Skeletal muscle satellite cell (primary cell): ENCODE data around the gene FREM1.

Experiments
- H3K27me3 ChIP-seq: 2 replicates; pipeline ENCODE4 v1.7.0; 2013; ENCODE audit warnings: low read length; ENCODE audit not compliant: control insufficient read depth, insufficient read depth
- H3K36me3 ChIP-seq: 2 replicates; pipeline ENCODE4 v1.7.0; 2013; ENCODE audit warnings: mild to moderate bottlenecking, control low read depth, low read length; ENCODE audit not compliant: insufficient read depth
- H3K4me1 ChIP-seq: 2 replicates; pipeline ENCODE4 v1.7.0; 2013; ENCODE audit warnings: low read length; ENCODE audit not compliant: control insufficient read depth, insufficient read depth
- H3K4me2 ChIP-seq: 2 replicates; pipeline ENCODE4 v1.7.0; 2013; ENCODE audit warnings: mild to moderate bottlenecking, low read length
- H3K4me3 ChIP-seq: 2 replicates; pipeline ENCODE4 v1.7.0; 2013; ENCODE audit warnings: low read length
- H3K9ac ChIP-seq: 2 replicates; pipeline ENCODE4 v1.7.0; 2013; ENCODE audit warnings: mild to moderate bottlenecking, low read depth, low read length, moderate library complexity
- H3K9me3 ChIP-seq: replicated peaks from 2 replicates; pipeline ENCODE4 v1.7.0; 2013; ENCODE audit warnings: mild to moderate bottlenecking, control low read depth, low read length

Gene FREM1

DNA sequence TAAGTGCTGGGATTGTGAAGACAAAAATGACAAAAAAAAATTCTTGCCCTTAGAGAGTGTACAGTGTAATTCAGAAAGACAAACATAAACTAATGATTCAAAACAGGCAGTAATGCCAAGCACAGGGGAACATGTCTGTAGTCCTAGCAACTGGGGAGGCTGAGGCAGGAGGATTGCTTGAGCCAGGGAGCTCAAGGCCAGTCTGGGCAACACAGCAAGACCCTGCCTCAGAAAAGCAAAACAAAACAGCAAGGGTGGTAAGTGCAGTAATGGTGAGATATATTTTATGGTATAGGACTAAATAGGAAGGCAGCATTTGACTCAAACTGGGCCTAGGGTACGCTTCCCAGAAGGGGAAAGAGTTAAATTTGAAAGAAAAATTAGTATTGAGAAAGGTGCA is 18.9 kb downstream of the FREM1 start:
- Histone ChIP-seq H3K4me3 (no peak overlapping the region), H3K36me3 (no peaks in the 10 kb centered on the region), H3K4me1 (no peaks in the 10 kb centered on the region), H3K9me3 (no peaks in the 10 kb centered on the region), H3K27me3 (no peaks in the 10 kb centered on the region), H3K9ac (no peak overlapping the region), H3K4me2 (no peak overlapping the region)

DNA sequence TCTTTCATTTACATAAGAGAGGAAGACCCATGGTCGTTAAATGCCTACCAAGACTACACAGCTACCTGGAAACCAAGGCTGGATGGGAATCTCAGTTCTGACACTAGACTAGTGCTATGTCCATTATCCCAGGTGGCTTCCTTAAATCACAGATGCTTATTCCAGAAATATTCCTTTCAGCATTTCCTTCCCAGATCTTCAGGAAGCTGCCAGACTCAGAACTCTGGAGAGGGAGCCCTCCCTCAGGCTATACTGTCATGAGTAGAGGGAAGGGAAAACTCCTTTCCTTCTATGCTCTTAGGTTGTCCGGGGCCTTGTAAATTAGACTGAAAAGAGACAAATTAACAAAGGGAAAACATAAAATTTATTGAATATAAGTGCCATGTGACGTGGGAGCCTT is 20.8 kb downstream of the FREM1 start:
- no peaks in the 10 kb centered on the region for H3K4me1 ChIP-seq
- no peak overlapping the region for H3K4me2 ChIP-seq
- H3K9me3 ChIP-seq: no peaks in the 10 kb centered on the region
- no peak overlapping the region for H3K4me3 ChIP-seq
- H3K36me3 ChIP-seq: no peaks in the 10 kb centered on the region
- H3K9ac ChIP-seq: no peak overlapping the region
- no peaks in the 10 kb centered on the region for H3K27me3 ChIP-seq

DNA sequence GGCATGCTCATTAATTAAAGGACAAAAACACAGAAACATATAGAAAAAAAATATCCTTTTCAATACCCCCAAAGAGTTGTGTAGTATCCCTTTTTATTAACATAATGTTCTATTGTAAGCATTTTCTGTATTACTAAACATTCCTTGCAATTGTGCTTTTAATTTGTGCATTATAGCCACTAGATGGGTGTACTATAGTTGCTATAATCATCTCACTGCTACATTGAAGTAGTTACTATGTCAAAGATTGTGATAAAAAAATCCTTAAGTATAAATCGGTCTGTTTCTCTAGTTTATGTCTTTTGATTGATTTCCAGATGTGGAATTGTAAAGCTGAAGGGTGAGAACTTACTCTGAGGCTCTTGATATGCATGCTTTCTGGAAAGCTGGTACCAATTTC is 21.4 kb downstream of the FREM1 start:
- no peaks in the 10 kb centered on the region for H3K36me3 ChIP-seq
- no peak overlapping the region for H3K4me2 ChIP-seq
- H3K27me3 ChIP-seq: no peaks in the 10 kb centered on the region

DNA sequence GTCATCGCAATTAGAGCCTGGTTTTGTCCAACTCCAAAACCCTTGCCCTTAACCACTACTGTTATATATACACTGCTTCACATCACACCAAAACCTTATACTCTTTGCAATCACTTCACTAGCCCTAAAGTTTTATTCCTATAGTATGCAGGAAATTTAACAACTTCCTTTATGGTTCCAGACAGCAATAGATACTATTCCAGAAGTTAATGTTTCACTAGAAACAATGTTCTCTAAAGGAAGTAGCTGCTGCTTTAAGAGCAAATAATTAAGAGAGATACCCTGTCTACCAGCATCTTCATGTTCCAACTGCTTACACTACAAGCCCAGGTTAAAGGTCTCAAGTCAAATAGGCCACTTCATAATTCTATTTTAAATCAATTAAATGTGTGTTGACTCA is 22.0 kb downstream of the FREM1 start:
- Histone ChIP-seq H3K36me3 (no peaks in the 10 kb centered on the region), H3K4me1 (no peaks in the 10 kb centered on the region), H3K9me3 (no peaks in the 10 kb centered on the region), H3K9ac (no peak overlapping the region), H3K27me3 (peaks cover 3% of the 10 kb centered on the region), H3K4me2 (no peak overlapping the region), H3K4me3 (no peak overlapping the region)

More for the DNA sequence above, 21.4 kb downstream of the FREM1 start:
- no peak overlapping the region for H3K4me3 ChIP-seq
- H3K9ac ChIP-seq: no peak overlapping the region
- H3K4me1 ChIP-seq: no peaks in the 10 kb centered on the region
- no peaks in the 10 kb centered on the region for H3K9me3 ChIP-seq

DNA sequence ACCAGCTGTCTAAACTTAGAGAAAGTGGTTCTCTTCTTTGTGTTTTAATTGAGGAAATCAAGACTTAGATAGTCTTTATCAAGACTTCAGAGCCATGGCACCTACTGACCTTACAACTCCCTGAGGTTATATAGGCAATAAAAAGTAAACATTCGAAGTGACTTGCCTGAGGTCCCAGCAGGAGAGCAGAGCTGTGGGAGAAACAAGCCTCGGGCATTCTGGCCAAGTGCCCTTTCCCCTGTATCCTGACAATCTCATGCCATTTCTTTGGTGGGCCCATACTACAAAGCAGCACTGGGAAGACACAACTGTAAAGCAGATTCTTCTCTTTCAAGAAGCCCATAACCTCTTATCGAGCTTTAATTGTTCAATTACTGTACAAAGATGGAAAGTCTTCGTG is 23.1 kb downstream of the FREM1 start:
- Histone ChIP-seq H3K27me3 (peaks cover 5% of the 10 kb centered on the region), H3K4me1 (no peaks in the 10 kb centered on the region), H3K4me3 (no peak overlapping the region), H3K4me2 (no peak overlapping the region), H3K9ac (no peak overlapping the region), H3K36me3 (no peaks in the 10 kb centered on the region), H3K9me3 (no peaks in the 10 kb centered on the region)

DNA sequence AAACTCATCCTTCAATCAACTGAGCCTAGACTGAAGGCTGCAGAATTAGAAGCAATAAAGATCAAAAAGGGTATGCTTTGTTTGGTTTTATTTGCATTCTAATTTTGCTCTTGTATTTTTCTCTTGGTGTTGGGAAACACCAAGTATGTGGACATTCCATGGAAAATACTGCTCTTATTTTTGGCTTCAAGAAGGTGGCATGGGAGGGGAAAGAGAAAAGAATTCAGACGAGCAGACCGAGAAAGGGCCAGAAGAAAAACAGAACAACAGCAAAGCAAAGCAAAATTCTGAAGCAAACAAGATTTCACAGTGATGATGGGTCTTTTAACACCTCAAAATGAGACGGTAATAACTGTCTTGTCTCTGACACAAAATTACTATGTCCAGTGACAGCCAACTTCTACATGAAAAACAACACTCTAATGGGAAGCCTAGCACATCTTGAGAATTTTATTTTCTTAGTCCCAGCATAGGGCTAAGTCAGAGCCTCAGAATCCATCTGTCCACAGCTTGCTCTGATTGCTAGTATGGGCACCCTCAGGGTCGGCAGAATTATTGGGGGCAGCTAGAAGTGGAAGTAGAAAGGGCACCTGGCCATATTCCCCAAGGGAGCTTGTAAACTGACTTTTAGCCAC is 26.8 kb downstream of the FREM1 start:
- Histone ChIP-seq H3K9me3 (no peaks in the 10 kb centered on the region), H3K4me3 (no peak overlapping the region), H3K36me3 (no peaks in the 10 kb centered on the region), H3K4me2 (no peak overlapping the region), H3K27me3 (peaks cover 5% of the 10 kb centered on the region), H3K4me1 (no peaks in the 10 kb centered on the region), H3K9ac (no peak overlapping the region)

DNA sequence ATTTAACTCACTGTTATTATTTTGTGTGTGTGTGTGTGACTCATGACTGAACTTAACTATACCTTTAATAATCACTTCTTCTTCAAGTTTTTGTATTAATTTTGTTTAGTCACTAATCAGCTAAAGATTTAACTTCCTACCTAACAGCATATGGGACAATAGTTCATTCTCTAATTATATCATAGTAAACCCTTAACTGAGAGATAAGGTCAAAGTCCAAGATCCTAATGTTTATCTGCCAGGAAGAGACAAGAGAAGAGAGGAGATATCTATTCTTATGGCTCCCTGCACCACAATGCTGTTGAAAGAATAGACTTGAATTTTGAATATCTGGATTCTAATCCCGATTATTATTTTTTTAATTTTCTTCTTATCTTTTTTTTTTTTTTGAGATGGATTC is 28.1 kb downstream of the FREM1 start:
- Histone ChIP-seq H3K36me3 (no peaks in the 10 kb centered on the region), H3K4me3 (no peak overlapping the region), H3K9ac (no peak overlapping the region), H3K4me1 (no peaks in the 10 kb centered on the region), H3K4me2 (no peak overlapping the region), H3K27me3 (peaks cover 5% of the 10 kb centered on the region), H3K9me3 (no peaks in the 10 kb centered on the region)

DNA sequence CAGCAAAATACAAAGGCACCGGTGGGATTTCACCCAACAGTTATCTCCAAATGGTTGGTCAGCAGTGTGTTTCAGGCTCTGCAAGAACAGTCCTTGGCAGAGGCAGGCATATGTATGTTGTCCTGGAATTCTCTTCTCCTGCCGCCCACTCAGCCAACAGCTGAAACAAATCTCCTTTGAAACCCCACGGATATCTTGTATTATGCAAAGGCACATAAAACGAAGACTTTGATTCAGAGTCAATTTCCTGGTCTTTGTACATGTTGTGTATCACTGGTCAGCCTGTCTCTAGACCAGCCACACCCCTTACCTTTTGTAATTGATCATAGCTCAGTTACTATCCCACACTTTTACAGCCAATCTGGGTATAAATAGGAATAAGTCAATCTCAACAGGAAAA is 29.2 kb downstream of the FREM1 start:
- no peaks in the 10 kb centered on the region for H3K9me3 ChIP-seq
- no peak overlapping the region for H3K4me3 ChIP-seq
- H3K4me1 ChIP-seq: no peaks in the 10 kb centered on the region
- H3K36me3 ChIP-seq: no peaks in the 10 kb centered on the region
- no peak overlapping the region for H3K4me2 ChIP-seq
- no peak overlapping the region for H3K9ac ChIP-seq
- peaks cover 5% of the 10 kb centered on the region for H3K27me3 ChIP-seq

DNA sequence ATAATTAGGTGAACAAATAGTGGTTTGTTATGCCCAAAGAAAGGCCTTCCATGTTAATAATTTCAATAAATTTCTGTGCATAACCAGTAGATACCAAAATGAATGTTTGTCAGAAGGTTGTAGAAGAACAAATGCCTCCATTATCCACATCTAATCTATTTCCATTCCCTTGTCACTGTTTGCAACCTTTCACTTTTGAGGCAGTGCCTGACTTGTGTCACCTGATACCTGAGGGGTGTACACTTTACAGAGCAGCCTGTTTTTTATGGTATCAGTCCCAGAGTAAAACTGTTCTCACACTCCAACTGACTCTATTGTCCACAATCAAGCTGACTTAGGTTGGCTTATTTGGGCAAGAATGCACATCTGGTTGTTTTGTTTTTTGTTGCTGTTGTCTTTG is 40.1 kb downstream of the FREM1 start:
- Histone ChIP-seq H3K27me3 (no peaks in the 10 kb centered on the region), H3K4me1 (no peaks in the 10 kb centered on the region), H3K4me3 (no peak overlapping the region), H3K9me3 (no peaks in the 10 kb centered on the region), H3K4me2 (no peak overlapping the region), H3K36me3 (no peaks in the 10 kb centered on the region), H3K9ac (no peak overlapping the region)

DNA sequence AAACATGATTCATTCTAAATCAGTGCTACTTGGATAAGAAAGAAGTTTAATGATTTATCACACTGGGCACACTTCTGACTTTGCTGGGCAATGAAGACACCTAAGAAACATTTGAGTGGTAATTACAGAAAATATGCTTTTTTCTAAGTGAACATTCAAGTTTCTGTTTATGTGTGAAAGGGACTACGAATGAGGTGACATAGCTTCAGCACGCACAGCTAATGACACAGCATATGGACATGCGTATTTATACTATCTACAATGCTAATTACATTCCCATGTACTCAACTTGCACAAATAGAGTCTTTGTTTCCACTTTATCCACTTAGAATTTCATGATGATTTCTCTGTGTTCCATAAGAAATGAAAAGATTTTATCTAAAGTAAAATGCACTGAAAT is 40.6 kb downstream of the FREM1 start:
- no peak overlapping the region for H3K4me2 ChIP-seq
- H3K4me1 ChIP-seq: no peaks in the 10 kb centered on the region
- peaks cover 2% of the 10 kb centered on the region for H3K27me3 ChIP-seq
- no peaks in the 10 kb centered on the region for H3K36me3 ChIP-seq
- H3K9me3 ChIP-seq: no peaks in the 10 kb centered on the region
- H3K4me3 ChIP-seq: no peak overlapping the region
- no peak overlapping the region for H3K9ac ChIP-seq

DNA sequence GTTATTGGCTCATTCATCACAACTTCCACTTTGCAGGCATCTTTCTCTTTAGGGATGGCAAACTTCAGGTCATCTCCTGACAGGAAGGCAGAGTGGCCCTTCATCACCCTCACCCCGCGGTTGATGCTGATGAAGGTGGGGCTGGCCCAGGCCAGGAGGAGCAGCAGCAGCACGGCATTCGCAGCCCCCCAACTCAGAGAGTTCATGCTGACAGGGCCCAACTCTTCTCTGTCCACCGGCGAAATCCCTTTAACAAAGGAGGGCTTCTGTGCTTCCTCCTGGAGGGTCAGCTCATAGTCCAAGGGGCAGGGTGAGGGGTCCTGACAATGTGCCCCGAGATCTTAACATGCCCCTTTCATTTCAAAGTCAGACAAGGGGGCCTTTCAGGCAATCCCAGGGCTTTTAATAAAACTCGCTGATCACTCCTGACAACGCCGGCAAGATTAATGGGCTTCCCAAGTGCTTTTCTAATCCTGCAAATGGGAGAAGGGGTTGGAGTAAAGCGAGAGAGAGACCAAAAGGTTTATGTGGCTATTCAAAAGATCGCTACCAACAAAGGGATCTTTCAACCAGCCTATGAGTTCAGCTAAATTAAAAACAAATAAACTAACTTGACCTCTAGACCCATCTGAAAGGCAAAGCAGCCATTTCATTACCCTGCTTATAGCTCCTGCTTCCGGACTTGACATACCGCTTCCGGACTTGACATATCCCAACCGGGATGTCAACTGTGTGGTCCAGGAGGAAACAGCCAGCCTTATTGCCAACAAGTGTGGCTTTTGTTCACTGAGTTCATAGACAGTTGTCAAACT is 41.2 kb downstream of the FREM1 start:
- no peak overlapping the region for H3K4me3 ChIP-seq

DNA sequence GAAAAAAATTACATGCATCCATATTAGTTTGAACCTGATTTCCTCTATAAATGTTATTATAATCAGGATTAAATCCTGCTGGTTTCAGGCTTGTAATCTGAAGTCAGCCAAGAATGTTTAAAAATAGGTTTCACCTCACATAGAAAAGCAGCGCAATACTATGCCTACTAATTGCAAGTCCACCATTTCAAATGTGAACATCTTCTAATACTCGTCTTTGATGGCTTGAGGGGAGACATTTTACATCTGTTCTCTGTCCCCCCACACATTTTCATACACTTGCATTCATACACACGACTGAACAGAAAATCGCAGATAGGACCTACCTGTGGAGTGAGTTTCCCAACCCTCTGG is 41.8 kb downstream of the FREM1 start:
- peaks cover 9% of the 10 kb centered on the region for H3K27me3 ChIP-seq
- no peaks in the 10 kb centered on the region for H3K36me3 ChIP-seq
- H3K4me3 ChIP-seq: no peak overlapping the region
- H3K4me1 ChIP-seq: no peaks in the 10 kb centered on the region
- no peak overlapping the region for H3K4me2 ChIP-seq
- H3K9ac ChIP-seq: no peak overlapping the region
- no peaks in the 10 kb centered on the region for H3K9me3 ChIP-seq

More for the DNA sequence above, 41.2 kb downstream of the FREM1 start:
- H3K27me3 ChIP-seq: peaks cover 4% of the 10 kb centered on the region
- H3K4me2 ChIP-seq: no peak overlapping the region
- H3K9ac ChIP-seq: no peak overlapping the region
- no peaks in the 10 kb centered on the region for H3K9me3 ChIP-seq
- H3K4me1 ChIP-seq: no peaks in the 10 kb centered on the region
- no peaks in the 10 kb centered on the region for H3K36me3 ChIP-seq
